ENCODE results near the gene UBA52.

DNA sequence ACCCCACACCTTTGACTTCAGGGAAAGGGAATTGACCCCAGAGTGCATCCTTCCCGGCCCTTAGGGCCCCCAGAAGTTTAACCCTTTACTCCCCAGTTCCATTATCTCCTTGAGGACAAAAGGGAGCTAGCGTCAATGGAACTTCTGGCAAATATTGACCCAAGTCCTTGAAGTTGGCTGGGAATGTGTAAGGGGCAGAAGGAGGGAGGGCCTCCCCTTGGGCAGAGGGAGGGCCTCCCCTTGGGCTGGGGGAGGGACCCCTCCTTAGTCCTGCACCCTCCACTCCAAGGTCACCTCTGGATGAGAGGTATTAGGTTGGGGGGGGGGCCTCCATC lies 38.0 kb downstream of the UBA52 start:
- TF ChIP-seq, protein P1, sequence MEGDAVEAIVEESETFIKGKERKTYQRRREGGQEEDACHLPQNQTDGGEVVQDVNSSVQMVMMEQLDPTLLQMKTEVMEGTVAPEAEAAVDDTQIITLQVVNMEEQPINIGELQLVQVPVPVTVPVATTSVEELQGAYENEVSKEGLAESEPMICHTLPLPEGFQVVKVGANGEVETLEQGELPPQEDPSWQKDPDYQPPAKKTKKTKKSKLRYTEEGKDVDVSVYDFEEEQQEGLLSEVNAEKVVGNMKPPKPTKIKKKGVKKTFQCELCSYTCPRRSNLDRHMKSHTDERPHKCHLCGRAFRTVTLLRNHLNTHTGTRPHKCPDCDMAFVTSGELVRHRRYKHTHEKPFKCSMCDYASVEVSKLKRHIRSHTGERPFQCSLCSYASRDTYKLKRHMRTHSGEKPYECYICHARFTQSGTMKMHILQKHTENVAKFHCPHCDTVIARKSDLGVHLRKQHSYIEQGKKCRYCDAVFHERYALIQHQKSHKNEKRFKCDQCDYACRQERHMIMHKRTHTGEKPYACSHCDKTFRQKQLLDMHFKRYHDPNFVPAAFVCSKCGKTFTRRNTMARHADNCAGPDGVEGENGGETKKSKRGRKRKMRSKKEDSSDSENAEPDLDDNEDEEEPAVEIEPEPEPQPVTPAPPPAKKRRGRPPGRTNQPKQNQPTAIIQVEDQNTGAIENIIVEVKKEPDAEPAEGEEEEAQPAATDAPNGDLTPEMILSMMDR (IDR thresholded peaks at IDR 0.05; ENCODE audit: poor library complexity) = no peak
- no peak for TF ChIP-seq EZH2phosphoT487 (IDR thresholded peaks at IDR 0.05; ENCODE audit: low read depth, severe bottlenecking, unreplicated experiment)

Data from hepatocyte (in vitro differentiated cells).